ENCODE measurements around the gene THSD7B.

- TF ChIP-seq CTCF (IDR thresholded peaks at IDR 0.05) (no peak), POLR2A (IDR thresholded peaks at IDR 0.05) (no peak)
Observed at GRCh38 chr2:137167651-137168050, 402.3 kb downstream of the THSD7B start.
